K562 (cell line): Measurements from ENCODE around the gene MYH3. TPM values are rescaled to one million over a fixed set of nuclear protein-coding genes. Genes with fewer than 3 reads are reported as not detected.

ENCODE experiments used
- ATAC-seq: fragments of 200-7000 bp; cut with Tn5 transposase; 3 replicates; pipeline ENCODE4 v1.9.1; 2020; ENCODE audit warnings: moderate library complexity
- BruUV-seq: library from RNA; stranded (reverse); fragments of 400-500 nt; replicated peaks from 2 replicates; lab custom pipeline; 2021; lab: Mats Ljungman, UMichigan
- CTCF ChIA-PET: fragments of 300-600 bp; formaldehyde crosslinking; extraction: SDS; loops from one replicate; lab custom pipeline; 2021; ENCODE audit warnings: low intra/inter-chr PET ratio; lab: Yijun Ruan, JAX
- POLR2A ChIA-PET: fragments of 300-600, 350-650 bp; sonication (Branson Sonifier 250); formaldehyde crosslinking; extraction: SDS; loops from one replicate; lab custom pipeline; 2021; ENCODE audit warnings: antibody characterized with exemption, inconsistent platforms; lab: Yijun Ruan, JAX
- DNase-seq, 4 experiments: peaks; one replicate each; pipeline versions ENCODE4 v3.0.0 to v3.0.0-alpha.2; 2011 to 2018; ENCODE audit warnings: low spot score in 3 of 4, mixed read lengths in 3 of 4; ENCODE audit errors: extremely low read depth in 1 of 4
- FAIRE-seq: peaks from 2 replicates; lab custom pipeline; 2011; peaks lifted over from hg19 to GRCh38; lab: Jason Lieb, UNC
- H2AFZ ChIP-seq: 2 replicates; pipeline ENCODE4 v1.6.0; 2011; ENCODE audit warnings: low read depth, low read length, control low read depth, inconsistent platforms
- H3K27ac ChIP-seq: fragments of 200-600 bp; 3 replicates; pipeline ENCODE4 v1.8.0; 2011; ENCODE audit warnings: low read depth, mild to moderate bottlenecking, control low read depth, inconsistent platforms, low read length, moderate library complexity, mixed read lengths; ENCODE audit errors: extremely low read depth
- H3K27me3 ChIP-seq, 2 experiments: fragments of 300-600 bp in 1 of 2; 2 replicates in 1 of 2; 3 replicates in 1 of 2; pipeline versions ENCODE4 v1.6.0 to v1.8.0; 2011; ENCODE audit warnings: inconsistent platforms in 2 of 2, low read length in 2 of 2, mild to moderate bottlenecking in 1 of 2, mixed read lengths in 1 of 2, moderate library complexity in 1 of 2; ENCODE audit not compliant: control insufficient read depth in 2 of 2, insufficient read depth in 2 of 2
- H3K36me3 ChIP-seq: fragments of 300-600 bp; 3 replicates; pipeline ENCODE4 v1.8.0; 2011; ENCODE audit warnings: mild to moderate bottlenecking, low read length, inconsistent platforms; ENCODE audit not compliant: control insufficient read depth, insufficient read depth
- H3K4me1 ChIP-seq, 2 experiments: fragments of 200-600 bp in 1 of 2; replicated peaks in 1 of 2; 2 replicates in 1 of 2; 3 replicates in 1 of 2; pipeline versions ENCODE4 v1.5.1 to v1.8.0; 2011; ENCODE audit warnings: inconsistent platforms in 2 of 2, low read length in 2 of 2, mild to moderate bottlenecking in 1 of 2, mixed read lengths in 1 of 2, moderate library complexity in 1 of 2; ENCODE audit not compliant: control insufficient read depth in 2 of 2, insufficient read depth in 2 of 2
- H3K4me2 ChIP-seq: 2 replicates; pipeline ENCODE4 v1.6.1; 2011; ENCODE audit warnings: low read length, control low read depth, inconsistent platforms, mixed read lengths; ENCODE audit not compliant: insufficient read depth
- H3K4me3 ChIP-seq: fragments of 200-600 bp; sonication (generic), shearing (Covaris generic); 2 replicates; pipeline ENCODE4 v1.5.1; 2016; ENCODE audit warnings: control low read depth, inconsistent platforms
- H3K79me2 ChIP-seq: fragments of 200-600 bp; 3 replicates; pipeline ENCODE4 v1.8.0; 2011; ENCODE audit warnings: low read length, inconsistent platforms; ENCODE audit not compliant: control insufficient read depth, insufficient read depth
- H3K9ac ChIP-seq, 2 experiments: 2 replicates each; pipeline versions ENCODE4 v1.6.0 to v1.6.1; 2011; ENCODE audit warnings: low read depth in 2 of 2, low read length in 2 of 2, control low read depth in 1 of 2, inconsistent platforms in 1 of 2, mild to moderate bottlenecking in 1 of 2, mixed read lengths in 1 of 2; ENCODE audit not compliant: insufficient read depth in 1 of 2
- H3K9me1 ChIP-seq: one replicate; pipeline ENCODE4 v1.6.0; 2011; ENCODE audit warnings: inconsistent platforms, mild to moderate bottlenecking, low read length, moderate library complexity; ENCODE audit not compliant: control insufficient read depth, insufficient read depth
- H3K9me3 ChIP-seq: replicated peaks from 2 replicates; pipeline ENCODE4 v1.5.1; 2011; ENCODE audit warnings: low read depth, low read length, inconsistent platforms; ENCODE audit not compliant: control insufficient read depth, insufficient read depth
- H4K20me1 ChIP-seq: replicated peaks from 2 replicates; pipeline ENCODE4 v1.6.1; 2011; ENCODE audit warnings: low read length, inconsistent platforms, mixed read lengths; ENCODE audit not compliant: control insufficient read depth, insufficient read depth
- ATF1 ChIP-seq, 2 experiments: fragments of 450-650 bp in 1 of 2; IDR thresholded peaks; 2 replicates each; pipeline ENCODE4 v1.6.1; 2016; ENCODE audit warnings: missing compliant biosample characterization in 1 of 2, missing genetic modification characterization in 1 of 2
- KDM5B ChIP-seq: fragments of 200-600 bp; sonication (generic); IDR thresholded peaks from 2 replicates; pipeline ENCODE4 v1.6.1; 2012; ENCODE audit warnings: low read depth, mild to moderate bottlenecking, moderate library complexity, low read length, control low read depth, inconsistent platforms; ENCODE audit not compliant: insufficient replicate concordance
- KHSRP ChIP-seq: fragments of 450-650 bp; IDR thresholded peaks from 2 replicates; pipeline ENCODE4 v1.6.1; 2017
- KLF16 ChIP-seq: IDR thresholded peaks from 2 replicates; pipeline ENCODE4 v1.6.1; 2016; ENCODE audit warnings: antibody characterized with exemption
- MAFG ChIP-seq: fragments of 450-650 bp; conservative IDR thresholded peaks from 2 replicates; pipeline ENCODE4 v1.6.1; 2016; ENCODE audit warnings: missing genetic modification characterization, missing compliant biosample characterization
- POLR2A ChIP-seq: fragments of 450-650 bp; conservative IDR thresholded peaks from 2 replicates; pipeline ENCODE4 v1.6.1; 2016
- RFX5 ChIP-seq: IDR thresholded peaks from 2 replicates; pipeline ENCODE4 v1.6.1; 2011; ENCODE audit warnings: low read depth, mild to moderate bottlenecking, improper control_type of control experiment, low read length
- RNF2 ChIP-seq: sonication (generic); IDR thresholded peaks from 2 replicates; pipeline ENCODE4 v1.6.1; 2016
- SAFB2 ChIP-seq: fragments of 200-400 bp; formaldehyde crosslinking; IDR thresholded peaks from 2 replicates; pipeline ENCODE4 v1.6.1; 2018; ENCODE audit warnings: borderline replicate concordance, low read length, low read depth, moderate library complexity; ENCODE audit not compliant: severe bottlenecking
- SMARCA5 ChIP-seq: fragments of 450-650 bp; IDR thresholded peaks from 2 replicates; pipeline ENCODE4 v1.6.1; 2016
- STAG1 ChIP-seq: sonication (generic); formaldehyde crosslinking; IDR thresholded peaks from 2 replicates; pipeline ENCODE4 v1.5.0; 2020; ENCODE audit warnings: missing genetic modification reagents, borderline replicate concordance
- ZNF12 ChIP-seq: sonication (generic); formaldehyde crosslinking; IDR thresholded peaks from 2 replicates; pipeline ENCODE4 v1.4.0; 2020; ENCODE audit warnings: mild to moderate bottlenecking, missing genetic modification reagents
- ZNF133 ChIP-seq: fragments of 250-450 bp; sonication (Bioruptor Pico); IDR thresholded peaks from 2 replicates; pipeline ENCODE4 v1.4.0; 2020; ENCODE audit warnings: mild to moderate bottlenecking
- ZNF551 ChIP-seq: fragments of 250-450 bp; sonication (Bioruptor Pico); IDR thresholded peaks from 2 replicates; pipeline ENCODE4 v1.5.0; 2021; ENCODE audit warnings: mild to moderate bottlenecking, moderate library complexity
- WGBS: fragments of 100-300 bp; shearing (Covaris generic); methylation state at CpG from one replicate; pipeline ENCODE4 v1.1.6; 2016; ENCODE audit warnings: low coverage, mixed read lengths; ENCODE audit not compliant: insufficient coverage; ENCODE audit errors: missing lambda C conversion rate; 5-methylcytosine and 5-hydroxymethylcytosine counted together
- in situ Hi-C: fragments of 300-500 bp; cut with MboI; formaldehyde crosslinking; loops from 4 replicates; pipeline ENCODE4 v1.15.0; 2018; ENCODE audit warnings: inconsistent platforms, mixed read lengths
- intact Hi-C: fragments of 100-400 bp; cut with micrococcal nuclease; formaldehyde crosslinking; loops from 2 replicates; pipeline ENCODE4 v1.14.2; 2022
- polyA plus RNA-seq, 8 experiments: library from polyadenylated mRNA; depleted of rRNA in 4 of 8; stranded (reverse) in 5 of 8; unstranded in 3 of 8; fragments of >200 nt; fragmentation: Nextera tagmentation in 2 of 8; fragmentation: Illumina TruSeq in 1 of 8; extraction: Ambion mirVana in 2 of 8; extraction: Trizol in 1 of 8; gene quantifications; 2 replicates each; pipeline versions ENCODE4 v1.2.1 to v1.2.3, GENCODE V29; 2011 to 2014; ENCODE audit warnings: inconsistent platforms in 1 of 8, missing spikeins in 1 of 8
- total RNA-seq, 7 experiments: library from RNA; depleted of rRNA in 6 of 7; stranded (reverse); fragments of >200 nt in 6 of 7; fragmentation: Illumina TruSeq in 2 of 7; extraction: Trizol in 2 of 7; gene quantifications; 2 replicates each; pipeline versions ENCODE4 v1.2.1 to v1.2.3, GENCODE V29; 2011 to 2021; ENCODE audit warnings: low replicate concordance in 1 of 7
- TF ChIP-seq, protein P1 (sequence below): fragments of 450-650 bp; formaldehyde crosslinking; IDR thresholded peaks from 2 replicates; pipeline ENCODE4 v1.4.0; 2020; ENCODE audit warnings: mild to moderate bottlenecking, mixed read lengths
- TF ChIP-seq, protein P2 (sequence below): fragments of 450-650 bp; IDR thresholded peaks from 2 replicates; pipeline ENCODE4 v1.6.1; 2016; ENCODE audit warnings: borderline replicate concordance

MYH3 gene
- total and polyA plus RNA-seq, 9 of the 15 experiments (the other 6 are each of a cell fraction or from before 2014, with no cell fraction given), result 0.24 to 0.75 (median 0.40) TPM; not detected in 1

DNA sequence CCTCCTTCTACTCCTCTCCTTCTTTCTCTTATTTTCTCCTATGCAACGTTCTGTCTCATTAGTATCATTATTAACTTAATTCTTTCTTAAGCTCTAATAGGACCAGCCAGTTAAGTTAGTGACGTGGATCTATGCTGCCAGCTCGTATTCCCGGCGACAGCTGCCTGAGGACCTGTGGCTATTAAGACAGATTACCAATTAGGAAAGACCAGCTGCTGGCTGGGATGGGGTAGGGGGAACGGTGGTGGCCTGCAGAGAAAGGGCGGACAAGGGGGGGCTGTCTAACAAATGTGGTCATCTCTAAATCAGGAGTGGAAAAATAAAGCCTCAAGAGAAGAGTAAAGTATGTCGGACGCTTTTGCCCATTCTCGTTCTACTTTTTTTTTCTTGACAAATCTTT lies 770 bp upstream of the MYH3 start:
- TF ChIP-seq KDM5B (no peak), ZNF551 (CRISPR knock-in tag) (no peak), POLR2A (no peak), KHSRP (no peak), KLF16 (no peak), RNF2 (no peak), SAFB2 (no peak), SMARCA5 (no peak), MAFG (tag) (no peak), STAG1 (CRISPR knock-in tag) (no peak), ZNF133 (no peak), ATF1 (CRISPR knock-in tag; IDR thresholded peaks at IDR 0.05) (no peak), ATF1 (tag; IDR thresholded peaks at IDR 0.05) (no peak), RFX5 (no peak), ZNF12 (CRISPR knock-in tag) (no peak)
- TF ChIP-seq, protein P1, sequence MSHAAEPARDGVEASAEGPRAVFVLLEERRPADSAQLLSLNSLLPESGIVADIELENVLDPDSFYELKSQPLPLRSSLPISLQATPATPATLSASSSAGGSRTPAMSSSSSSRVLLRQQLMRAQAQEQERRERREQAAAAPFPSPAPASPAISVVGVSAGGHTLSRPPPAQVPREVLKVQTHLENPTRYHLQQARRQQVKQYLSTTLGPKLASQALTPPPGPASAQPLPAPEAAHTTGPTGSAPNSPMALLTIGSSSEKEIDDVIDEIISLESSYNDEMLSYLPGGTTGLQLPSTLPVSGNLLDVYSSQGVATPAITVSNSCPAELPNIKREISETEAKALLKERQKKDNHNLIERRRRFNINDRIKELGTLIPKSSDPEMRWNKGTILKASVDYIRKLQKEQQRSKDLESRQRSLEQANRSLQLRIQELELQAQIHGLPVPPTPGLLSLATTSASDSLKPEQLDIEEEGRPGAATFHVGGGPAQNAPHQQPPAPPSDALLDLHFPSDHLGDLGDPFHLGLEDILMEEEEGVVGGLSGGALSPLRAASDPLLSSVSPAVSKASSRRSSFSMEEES (CRISPR knock-in tag), result no peak
- TF ChIP-seq, protein P2, sequence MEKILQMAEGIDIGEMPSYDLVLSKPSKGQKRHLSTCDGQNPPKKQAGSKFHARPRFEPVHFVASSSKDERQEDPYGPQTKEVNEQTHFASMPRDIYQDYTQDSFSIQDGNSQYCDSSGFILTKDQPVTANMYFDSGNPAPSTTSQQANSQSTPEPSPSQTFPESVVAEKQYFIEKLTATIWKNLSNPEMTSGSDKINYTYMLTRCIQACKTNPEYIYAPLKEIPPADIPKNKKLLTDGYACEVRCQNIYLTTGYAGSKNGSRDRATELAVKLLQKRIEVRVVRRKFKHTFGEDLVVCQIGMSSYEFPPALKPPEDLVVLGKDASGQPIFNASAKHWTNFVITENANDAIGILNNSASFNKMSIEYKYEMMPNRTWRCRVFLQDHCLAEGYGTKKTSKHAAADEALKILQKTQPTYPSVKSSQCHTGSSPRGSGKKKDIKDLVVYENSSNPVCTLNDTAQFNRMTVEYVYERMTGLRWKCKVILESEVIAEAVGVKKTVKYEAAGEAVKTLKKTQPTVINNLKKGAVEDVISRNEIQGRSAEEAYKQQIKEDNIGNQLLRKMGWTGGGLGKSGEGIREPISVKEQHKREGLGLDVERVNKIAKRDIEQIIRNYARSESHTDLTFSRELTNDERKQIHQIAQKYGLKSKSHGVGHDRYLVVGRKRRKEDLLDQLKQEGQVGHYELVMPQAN, result no peak
- no peaks in the 10 kb centered on the region for H3K36me3 ChIP-seq
- no TSS peak for BruUV-seq
- no peak overlapping the region for H3K9ac ChIP-seq
- no peak overlapping the region for H3K4me3 ChIP-seq
- H3K9me1 ChIP-seq, result no peaks in the 10 kb centered on the region
- no peaks in the 10 kb centered on the region for H3K9me3 ChIP-seq
- in situ Hi-C loops, result no loop called here
- H3K4me1 ChIP-seq, result no peaks in the 10 kb centered on the region
- no peak overlapping the region for H3K4me2 ChIP-seq
- CTCF ChIA-PET, result no interaction called here
- DNase-seq (no peak), ATAC-seq (no peak), FAIRE-seq (no peak)
- 10% methylated on average over 3 of the region's 10 CpGs for WGBS
- H3K27me3 ChIP-seq, result peaks cover 0 to 17% of the 10 kb centered on the region in 2 experiments; a peak in 2 of 5 replicates
- no peaks in the 10 kb centered on the region for H4K20me1 ChIP-seq
- no peaks in the 10 kb centered on the region for H3K79me2 ChIP-seq
- H3K27ac ChIP-seq, result no peak overlapping the region
- H2AFZ ChIP-seq, result no peak overlapping the region
- POLR2A ChIA-PET, result no interaction called here
- intact Hi-C loops, result no loop called here
